Activated naive CD4-positive, alpha-beta T cell treated with anti-CD3 and anti-CD28 coated beads, Interleukin-2, amount 10 ng/mL, durations not matched to agents 5 hours and 36 hours (primary cell): Measurements from ENCODE around the gene RHOD. TPM values are rescaled to one million over a fixed set of nuclear protein-coding genes. Genes with fewer than 3 reads are reported as not detected.

Source experiments
- microRNA-seq: library from miRNA; unstranded; fragments of <30 nt; microRNA quantifications from one replicate; pipeline ENCODE4 v1.2.0, GENCODE V29; 2022; ENCODE audit warnings: borderline microRNAs expressed, borderline replicate concordance
- total RNA-seq, 2 experiments: library from RNA; stranded (reverse); gene quantifications; one replicate each; pipeline ENCODE4 v1.2.3, GENCODE V29; 2021

RHOD gene, protein sequence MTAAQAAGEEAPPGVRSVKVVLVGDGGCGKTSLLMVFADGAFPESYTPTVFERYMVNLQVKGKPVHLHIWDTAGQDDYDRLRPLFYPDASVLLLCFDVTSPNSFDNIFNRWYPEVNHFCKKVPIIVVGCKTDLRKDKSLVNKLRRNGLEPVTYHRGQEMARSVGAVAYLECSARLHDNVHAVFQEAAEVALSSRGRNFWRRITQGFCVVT
- total RNA-seq = not detected

DNA sequence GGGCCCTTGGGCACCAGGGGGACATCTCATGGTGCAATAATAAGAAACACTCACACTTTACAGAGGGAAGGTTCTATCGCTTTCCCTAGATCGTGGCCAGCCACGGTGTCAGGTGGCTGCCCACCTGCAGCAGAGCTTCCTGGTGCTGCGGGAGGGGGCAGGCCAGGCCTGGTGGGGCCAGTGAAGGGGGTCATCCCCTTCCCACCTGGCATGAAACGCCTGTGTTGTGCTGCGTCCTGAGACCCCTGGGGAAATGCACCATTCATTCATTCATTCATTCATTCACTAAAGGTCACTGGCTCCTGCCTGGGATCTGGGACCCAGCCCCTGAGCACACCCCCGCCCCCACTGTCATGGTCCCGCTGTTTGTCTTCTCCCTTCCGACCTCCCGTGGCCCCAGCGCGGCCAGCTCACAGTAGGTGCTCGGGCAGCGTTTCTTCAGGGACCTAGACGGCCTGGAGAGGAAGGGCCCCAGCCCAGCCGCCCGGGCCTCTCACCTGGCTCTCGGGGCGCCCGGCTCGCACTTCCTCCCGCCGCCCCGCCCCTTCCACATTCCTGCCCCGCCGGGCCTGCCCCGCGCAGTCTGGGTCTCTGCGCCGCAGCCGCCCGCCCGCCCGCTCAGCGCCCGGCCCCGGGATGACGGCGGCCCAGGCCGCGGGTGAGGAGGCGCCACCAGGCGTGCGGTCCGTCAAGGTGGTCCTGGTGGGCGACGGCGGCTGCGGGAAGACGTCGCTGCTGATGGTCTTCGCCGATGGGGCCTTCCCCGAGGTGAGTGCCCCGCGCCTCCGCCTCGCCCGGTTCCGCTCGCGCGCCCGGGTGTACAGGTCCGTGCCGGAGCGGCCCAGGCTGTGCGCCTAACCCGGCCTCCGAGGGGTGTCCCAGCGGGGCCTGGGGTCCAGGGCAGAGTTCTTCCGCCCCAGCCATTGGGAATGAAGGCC lies at the start of gene RHOD:
RHOD (plus strand) TSS at position 581 of the 938 bp plus-strand sequence; CDS start at position 637, 56 bp downstream.

DNA sequence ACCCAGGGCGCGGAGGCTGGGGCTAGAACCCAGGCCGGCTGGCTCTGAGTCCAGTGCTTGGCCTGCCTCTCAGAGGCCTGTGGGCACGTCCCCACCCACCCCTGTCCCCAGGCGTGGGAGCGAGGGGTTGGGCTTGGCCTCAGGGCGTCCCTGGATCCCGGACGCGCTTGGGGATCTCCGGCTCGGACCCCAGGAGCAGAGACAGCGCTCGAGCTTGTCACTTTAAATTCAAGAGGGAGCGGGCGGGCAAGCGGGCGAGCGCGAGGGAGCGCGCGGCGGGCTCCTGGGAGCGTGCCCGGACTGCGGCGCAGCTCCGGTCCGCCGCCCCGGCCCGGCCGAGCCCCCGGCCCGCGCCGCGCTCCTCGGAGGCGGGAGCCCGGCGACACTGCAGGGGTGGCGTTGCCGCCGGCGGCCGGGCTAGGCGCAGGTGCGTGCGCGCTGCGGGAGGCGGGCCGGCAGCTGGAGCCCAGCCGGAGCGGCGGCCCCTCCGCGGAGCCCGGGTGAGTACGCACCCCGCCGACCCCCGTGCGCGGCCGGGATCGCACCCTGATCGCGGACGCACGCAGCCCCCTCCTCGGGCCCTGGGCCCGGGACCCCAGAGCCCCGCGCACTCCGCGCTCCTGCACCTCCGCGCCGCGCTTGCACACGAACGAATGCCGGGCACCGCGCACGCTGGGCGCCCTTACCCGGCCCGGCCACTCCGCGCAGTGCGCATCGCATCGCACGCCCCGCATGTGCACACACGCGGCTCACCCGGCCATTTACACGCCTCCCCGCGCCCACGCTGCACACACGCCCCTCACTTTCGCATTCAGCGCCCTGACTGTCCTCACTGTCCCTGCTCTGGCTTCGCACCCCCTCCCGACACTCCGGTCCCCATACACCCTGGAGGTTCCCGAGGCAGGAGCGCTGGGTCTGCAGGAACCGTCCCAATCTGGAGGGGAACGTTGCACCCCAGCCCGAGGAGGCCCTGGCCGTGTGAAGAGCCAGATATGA lies 33.4 kb upstream of the RHOD start, which contains the start of gene SYT12:
SYT12 (plus strand) TSS at position 174 of the 996 bp plus-strand sequence. CDS start 7,011 bp downstream, outside the sequence.

DNA sequence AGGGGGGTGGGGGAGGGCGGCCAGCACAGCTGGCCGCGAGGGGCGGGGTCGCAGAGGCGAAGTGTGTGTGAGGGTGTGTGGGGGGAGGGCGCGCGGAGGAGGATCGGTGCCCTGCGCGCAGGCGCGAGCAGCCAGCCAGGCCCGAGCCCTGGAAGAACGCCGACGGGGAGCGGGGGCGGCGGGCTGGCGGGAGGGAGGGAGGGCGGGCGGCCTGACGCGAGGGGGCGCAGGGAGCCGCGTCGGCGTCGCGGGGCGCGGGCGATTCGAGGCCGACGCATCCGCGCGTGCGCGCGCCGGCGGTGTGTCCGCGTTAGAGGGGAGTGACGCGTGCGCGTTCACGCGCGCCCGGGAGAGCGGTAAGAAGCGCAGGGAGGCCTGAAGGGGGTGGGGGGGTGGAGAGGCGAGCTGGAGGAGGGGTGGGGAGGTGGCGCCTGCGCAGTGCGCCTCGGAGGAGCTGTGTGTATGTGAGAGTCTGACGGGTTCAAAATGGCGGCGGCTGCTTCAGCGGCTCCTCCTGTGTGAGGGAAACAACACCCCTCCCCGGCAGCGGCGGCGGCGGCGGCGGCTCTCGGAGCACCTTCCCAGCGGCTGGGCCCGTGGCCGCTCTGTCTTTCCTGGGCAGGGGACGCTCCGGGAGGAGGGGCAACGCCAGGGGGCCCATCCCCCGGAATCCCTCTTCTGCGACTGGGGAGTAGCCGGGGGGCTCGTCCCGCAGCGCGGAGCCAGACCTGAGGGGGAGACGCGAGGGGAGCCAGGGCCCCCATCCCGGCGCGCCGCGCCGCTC lies 62.3 kb downstream of the RHOD start, which contains the start of gene KDM2A:
KDM2A (plus strand) TSS at position 463 of the 784 bp plus-strand sequence. CDS start 2,054 bp downstream, outside the sequence.

Small RNAs within 50 kb of the gene (microRNA-seq; reads per million reads assigned to microRNA genes)
- not detected for gene MIR6860

Other genes with a start within 250 kb of the RHOD start
- 10 to 100 TPM; 17.4 to 21.5 TPM for gene RCE1, start 213.4 kb upstream of the RHOD start, total RNA-seq
- 10 to 100 TPM; 18.4 to 19.1 TPM for gene LRFN4, start 199.8 kb upstream of the RHOD start, total RNA-seq
- 1 to 10 TPM; 8.5 to 8.7 TPM for gene PC, start 98.5 kb upstream of the RHOD start, total RNA-seq
- not detected for gene C11orf86, start 81.5 kb upstream of the RHOD start, total RNA-seq
- gene SYT12, start 33.7 kb upstream of the RHOD start, total RNA-seq = not detected
- gene KDM2A, start 62.4 kb downstream of the RHOD start, total RNA-seq = 10 to 100 TPM; 94.8 to 96.5 TPM
- gene GRK2, start 209.6 kb downstream of the RHOD start, total RNA-seq = 100 to 1,000 TPM; 289 to 308 TPM
- gene ANKRD13D, start 232.5 kb downstream of the RHOD start, total RNA-seq = 100 to 1,000 TPM; 164 to 176 TPM
- gene SSH3, start 246.7 kb downstream of the RHOD start, total RNA-seq = 10 to 100 TPM; 11.9 to 12.5 TPM